GM10266 (cell line): ENCODE measurements around the gene TBCB.

ENCODE experiments used
- DNase-seq: peaks from one replicate; pipeline ENCODE4 v3.0.0; 2012; ENCODE audit errors: extremely low spot score
- TF ChIP-seq, protein P1 (sequence below): IDR thresholded peaks from 2 replicates; pipeline ENCODE4 v1.5.1; 2012; ENCODE audit warnings: mild to moderate bottlenecking, low read depth; ENCODE audit not compliant: control insufficient read depth, insufficient read depth; ENCODE audit errors: missing control alignments

Gene TBCB

DNA sequence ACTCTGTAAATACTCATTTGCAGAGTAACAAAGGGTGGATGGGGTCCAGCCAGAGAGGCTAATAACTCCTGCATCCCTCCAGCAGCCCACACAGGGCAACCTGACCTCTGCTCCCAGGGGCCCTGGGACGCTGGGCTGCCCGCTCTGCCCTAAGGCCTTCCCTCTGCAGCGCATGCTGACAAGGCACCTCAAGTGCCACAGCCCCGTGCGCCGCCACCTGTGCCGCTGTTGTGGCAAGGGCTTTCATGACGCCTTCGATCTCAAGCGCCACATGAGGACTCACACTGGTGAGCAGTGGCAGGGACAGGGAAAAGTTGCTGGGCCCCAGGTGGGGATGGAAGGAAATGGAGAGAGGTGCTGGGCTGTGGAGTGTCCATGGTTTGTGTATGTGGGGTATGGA is 2.6 kb upstream of the TBCB start:
- TF ChIP-seq, protein P1, sequence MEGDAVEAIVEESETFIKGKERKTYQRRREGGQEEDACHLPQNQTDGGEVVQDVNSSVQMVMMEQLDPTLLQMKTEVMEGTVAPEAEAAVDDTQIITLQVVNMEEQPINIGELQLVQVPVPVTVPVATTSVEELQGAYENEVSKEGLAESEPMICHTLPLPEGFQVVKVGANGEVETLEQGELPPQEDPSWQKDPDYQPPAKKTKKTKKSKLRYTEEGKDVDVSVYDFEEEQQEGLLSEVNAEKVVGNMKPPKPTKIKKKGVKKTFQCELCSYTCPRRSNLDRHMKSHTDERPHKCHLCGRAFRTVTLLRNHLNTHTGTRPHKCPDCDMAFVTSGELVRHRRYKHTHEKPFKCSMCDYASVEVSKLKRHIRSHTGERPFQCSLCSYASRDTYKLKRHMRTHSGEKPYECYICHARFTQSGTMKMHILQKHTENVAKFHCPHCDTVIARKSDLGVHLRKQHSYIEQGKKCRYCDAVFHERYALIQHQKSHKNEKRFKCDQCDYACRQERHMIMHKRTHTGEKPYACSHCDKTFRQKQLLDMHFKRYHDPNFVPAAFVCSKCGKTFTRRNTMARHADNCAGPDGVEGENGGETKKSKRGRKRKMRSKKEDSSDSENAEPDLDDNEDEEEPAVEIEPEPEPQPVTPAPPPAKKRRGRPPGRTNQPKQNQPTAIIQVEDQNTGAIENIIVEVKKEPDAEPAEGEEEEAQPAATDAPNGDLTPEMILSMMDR, result no peak
- DNase-seq, result no peak

DNA sequence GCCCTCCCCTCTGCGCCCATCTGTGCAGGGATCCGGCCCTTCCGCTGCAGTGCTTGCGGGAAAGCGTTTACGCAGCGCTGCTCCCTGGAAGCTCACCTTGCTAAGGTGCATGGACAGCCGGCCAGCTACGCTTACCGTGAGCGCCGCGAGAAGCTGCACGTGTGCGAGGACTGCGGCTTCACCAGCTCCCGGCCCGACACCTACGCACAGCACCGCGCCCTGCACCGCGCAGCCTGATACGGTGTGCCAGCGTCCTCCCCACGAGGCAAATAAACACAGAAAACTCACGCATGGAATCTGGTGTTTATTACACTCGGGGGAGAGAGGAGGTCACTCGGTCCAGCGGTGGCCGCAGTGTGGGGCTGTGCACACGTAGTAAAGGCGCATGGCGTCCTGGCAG is 1.8 kb upstream of the TBCB start:
- DNase-seq, result no peak
- TF ChIP-seq, protein P1, result no peak

DNA sequence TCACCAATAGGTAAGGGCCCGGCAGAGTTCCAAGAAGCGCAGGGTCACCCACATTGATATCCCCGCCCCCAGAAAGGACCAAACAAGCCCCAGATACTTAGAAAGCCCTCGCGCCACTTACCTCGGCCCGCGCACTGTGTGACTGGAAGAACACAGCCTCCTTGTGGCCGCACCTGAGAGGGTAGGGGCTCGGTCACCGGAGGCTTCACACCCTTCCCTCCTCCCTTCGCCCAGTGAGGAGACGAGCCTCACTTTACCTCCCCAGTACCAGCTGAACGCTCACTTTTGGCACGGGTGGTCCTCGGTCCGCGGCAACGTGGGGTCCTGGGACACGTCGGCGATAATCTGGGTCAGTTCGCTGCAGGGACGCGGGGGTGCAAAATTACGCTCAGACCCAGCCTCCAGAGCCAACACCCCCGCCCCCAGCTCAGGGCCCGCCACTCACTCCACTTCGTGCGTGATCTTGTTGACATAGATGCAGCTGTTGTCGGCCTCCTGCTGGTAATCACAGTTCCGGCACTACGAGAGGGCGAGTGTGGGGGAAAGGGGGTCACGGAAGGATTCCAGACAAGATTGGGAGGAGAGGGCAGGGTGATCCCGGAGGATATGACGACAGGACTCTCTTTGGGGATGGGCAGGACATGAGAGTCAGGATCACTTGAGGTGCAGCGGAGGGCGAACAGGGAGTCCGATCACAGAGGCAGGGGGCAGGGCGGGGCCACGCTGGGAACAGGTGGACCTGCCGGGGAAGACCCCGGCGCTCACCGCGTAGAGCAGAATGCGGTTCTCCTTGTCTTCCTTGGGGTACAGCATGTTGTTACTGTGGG is 1.2 kb upstream of the TBCB start:
- TF ChIP-seq, protein P1, result no peak
- no peak for DNase-seq

DNA sequence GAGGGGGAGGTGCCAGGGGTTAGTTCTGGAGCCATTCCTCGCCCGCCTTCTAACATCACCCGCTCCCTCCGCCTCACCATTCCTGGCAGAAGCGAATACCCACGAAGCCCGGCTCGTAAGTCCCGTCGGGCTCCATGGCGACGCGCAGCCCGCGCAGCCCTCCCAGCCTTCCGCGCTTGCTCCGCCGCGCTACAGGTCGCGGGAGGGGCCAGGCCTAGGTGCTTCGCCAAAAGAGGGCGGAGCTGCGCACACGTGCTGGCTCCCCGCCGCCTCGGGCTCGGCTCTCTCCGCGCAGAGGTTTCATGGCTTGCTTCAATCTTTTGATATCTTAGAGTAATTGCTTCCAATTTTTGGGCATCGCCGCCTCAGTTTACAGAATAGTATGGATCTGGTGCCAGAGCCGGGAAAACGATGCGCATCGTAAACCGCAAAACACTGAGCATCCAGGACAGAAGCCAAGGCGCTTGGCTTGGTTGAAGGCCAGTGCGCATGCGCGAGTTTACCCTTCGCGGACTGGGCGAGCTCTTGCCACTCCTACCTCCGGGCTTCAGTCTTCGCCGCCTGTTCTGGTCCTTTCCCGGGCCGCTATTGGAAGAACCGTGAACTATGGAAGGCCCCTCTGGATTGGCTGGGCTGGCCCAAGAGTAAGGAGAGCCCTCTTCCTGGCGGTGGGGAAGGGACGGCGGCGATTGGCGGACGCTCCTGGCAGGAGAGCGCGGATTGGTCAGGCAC is 381 bp upstream of the TBCB start, which contains the start of gene POLR2I:
TSS of gene POLR2I (minus strand) at position 155 of the 732 bp plus-strand sequence. CDS start at position 136, 19 bp downstream.
- TF ChIP-seq, protein P1, result no peak
- peak; percentile 99 for DNase-seq

DNA sequence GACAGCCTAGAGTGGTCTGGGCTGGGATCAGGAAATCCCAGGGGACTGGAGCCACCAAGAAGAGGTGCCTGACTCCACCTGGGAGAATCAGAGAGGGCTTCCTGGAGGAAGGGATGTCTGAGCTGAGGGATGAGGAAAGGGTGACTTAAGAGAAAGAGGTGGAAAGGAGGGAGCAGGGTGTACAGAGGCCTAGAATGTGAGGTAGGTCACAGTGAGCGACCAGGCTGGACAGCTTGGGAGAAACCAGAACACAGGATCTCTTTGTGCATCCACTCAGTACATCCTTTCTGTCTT is 1.0 kb downstream of the TBCB start:
- DNase-seq, result no peak
- TF ChIP-seq, protein P1, result no peak

DNA sequence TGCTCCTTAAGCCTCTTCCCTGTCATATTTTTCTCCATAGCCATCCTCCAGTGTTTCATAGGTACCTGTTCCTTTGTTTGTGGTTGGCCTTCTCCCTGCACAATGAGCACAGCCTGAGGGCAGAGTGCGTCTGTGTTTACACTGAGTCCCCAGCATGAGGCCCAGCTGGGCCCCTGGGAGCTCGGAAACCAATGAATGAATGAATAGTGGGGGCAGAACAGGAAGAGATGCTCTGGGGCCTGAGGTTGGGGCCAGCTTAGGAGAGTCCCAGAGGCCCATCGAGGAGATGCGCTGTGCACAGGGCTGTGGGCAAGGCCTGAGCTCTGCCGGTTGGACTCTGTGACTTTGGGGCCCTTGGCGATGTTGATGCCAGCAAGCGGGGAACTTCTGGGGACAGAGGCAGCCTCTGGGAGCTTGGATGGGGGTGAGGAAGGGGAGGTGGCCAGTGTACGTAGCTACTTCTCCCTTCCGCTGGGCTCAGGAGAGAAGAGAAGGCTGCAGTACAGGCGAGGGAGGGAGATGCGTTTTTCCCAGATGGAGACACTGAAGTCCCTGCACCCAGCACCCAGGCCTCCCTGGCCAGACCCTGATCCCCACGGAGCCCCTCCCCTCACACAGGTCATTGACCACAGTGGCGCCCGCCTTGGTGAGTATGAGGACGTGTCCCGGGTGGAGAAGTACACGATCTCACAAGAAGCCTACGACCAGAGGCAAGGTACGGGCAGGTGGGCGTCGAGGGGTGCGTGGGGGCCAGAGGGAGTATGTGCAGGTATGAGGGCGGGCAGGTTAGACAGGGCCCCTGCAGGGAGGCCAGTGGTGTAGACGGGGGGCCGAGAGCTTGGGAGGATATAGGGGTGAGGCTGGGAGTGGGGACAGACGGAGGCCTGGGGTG is 5.1 kb downstream of the TBCB start:
- TF ChIP-seq, protein P1, result no peak
- DNase-seq, result no peak

DNA sequence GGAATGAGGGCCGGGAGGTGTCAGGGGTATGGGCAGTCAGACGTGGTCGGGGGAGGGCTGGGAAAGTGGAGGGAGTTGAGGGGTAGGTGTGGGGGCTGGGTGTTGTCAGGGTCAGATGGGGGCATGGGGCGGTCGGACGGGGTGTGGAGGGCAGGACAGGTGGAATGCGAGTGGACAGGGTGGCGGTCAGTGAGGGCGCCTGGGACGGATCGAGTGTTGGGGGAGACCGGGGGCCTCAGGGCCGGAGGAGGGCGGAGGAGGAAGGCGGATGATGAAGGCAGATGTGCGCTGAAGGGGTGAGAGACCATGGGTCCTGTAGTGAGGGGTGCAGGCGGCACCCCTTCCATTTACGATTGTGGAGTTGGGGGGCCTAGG is 5.7 kb downstream of the TBCB start:
- TF ChIP-seq, protein P1, result no peak
- DNase-seq, result no peak
